HEK293T (cell line): Measurements from ENCODE around the gene FBRSL1.

Experiments used
- ARNT ChIP-seq: fragments of 450-650 bp; IDR thresholded peaks from 2 replicates; pipeline ENCODE4 v1.6.1; 2017; ENCODE audit warnings: mild to moderate bottlenecking
- BHLHE40 ChIP-seq: fragments of 450-650 bp; IDR thresholded peaks from 2 replicates; pipeline ENCODE4 v1.6.1; 2016; ENCODE audit warnings: mild to moderate bottlenecking, moderate library complexity, borderline replicate concordance
- ELF4 ChIP-seq: fragments of 450-650 bp; IDR thresholded peaks from 2 replicates; pipeline ENCODE4 v1.6.1; 2017; ENCODE audit warnings: antibody characterized with exemption
- FOXK2 ChIP-seq: fragments of 450-650 bp; IDR thresholded peaks from 2 replicates; pipeline ENCODE4 v1.6.1; 2016; ENCODE audit warnings: mild to moderate bottlenecking
- HDGF ChIP-seq: fragments of 450-650 bp; IDR thresholded peaks from 2 replicates; pipeline ENCODE4 v1.6.1; 2017; ENCODE audit warnings: antibody characterized with exemption, borderline replicate concordance
- L3MBTL2 ChIP-seq: fragments of 450-650 bp; conservative IDR thresholded peaks from 2 replicates; pipeline ENCODE4 v1.6.1; 2016; ENCODE audit warnings: mild to moderate bottlenecking
- LEF1 ChIP-seq: fragments of 450-650 bp; IDR thresholded peaks from 2 replicates; pipeline ENCODE4 v1.6.1; 2017; ENCODE audit warnings: mild to moderate bottlenecking, borderline replicate concordance
- NFRKB ChIP-seq: fragments of 450-650 bp; IDR thresholded peaks from 2 replicates; pipeline ENCODE4 v1.6.1; 2016; ENCODE audit warnings: mild to moderate bottlenecking, moderate library complexity
- PKNOX1 ChIP-seq: fragments of 450-650 bp; IDR thresholded peaks from 2 replicates; pipeline ENCODE4 v1.6.1; 2016
- SP1 ChIP-seq: fragments of 450-650 bp; IDR thresholded peaks from 2 replicates; pipeline ENCODE4 v1.6.1; 2017
- SUZ12 ChIP-seq: fragments of 450-650 bp; IDR thresholded peaks from 2 replicates; pipeline ENCODE4 v1.6.1; 2016; ENCODE audit warnings: mild to moderate bottlenecking
- TARDBP ChIP-seq: fragments of 450-650 bp; IDR thresholded peaks from 2 replicates; pipeline ENCODE4 v1.6.1; 2016
- ZNF384 ChIP-seq: fragments of 450-650 bp; IDR thresholded peaks from 2 replicates; pipeline ENCODE4 v1.6.1; 2016

- TF ChIP-seq BHLHE40 (no peak), ZNF384 (no peak), LEF1 (no peak), ELF4 (no peak), HDGF (no peak), SP1 (no peak), L3MBTL2 (no peak), TARDBP (no peak), ARNT (no peak), NFRKB (no peak), SUZ12 (no peak), FOXK2 (no peak), PKNOX1 (no peak)
These were observed 39.4 kb upstream of the FBRSL1 start for GRCh38 chr12:132450418-132451171.
